Measurements from ENCODE around the gene RNF128. TPM values are rescaled to one million over a fixed set of nuclear protein-coding genes. Genes with fewer than 3 reads are reported as not detected.

The RNF128 gene
- total and polyA plus RNA-seq, 2 of the 13 experiments (the other 11 are each of a cell fraction or from before 2014, with no cell fraction given): 18.5 to 43.5 TPM

GRCh38 chrX:106726485-106727437, at the start of gene RNF128 (continued):
- TF ChIP-seq NFAT5 (CRISPR knock-in tag; IDR thresholded peaks at IDR 0.05) (0 out of 2 replicates have a peak, but pooled peaks have one; percentile 28), ZNF407 (CRISPR knock-in tag; IDR thresholded peaks at IDR 0.05; ENCODE audit: not compliant biosample characterization) (no peak), FUBP1 (CRISPR knock-in tag; IDR thresholded peaks at IDR 0.05; ENCODE audit: borderline replicate concordance) (no peak), ZNF44 (CRISPR knock-in tag; IDR thresholded peaks at IDR 0.05) (no peak), ZNF281 (CRISPR knock-in tag; IDR thresholded peaks at IDR 0.05; ENCODE audit: borderline replicate concordance) (0 out of 2 replicates have a peak, but pooled peaks have one; percentile 3), ZSCAN22 (CRISPR knock-in tag; IDR thresholded peaks at IDR 0.05) (no peak), ZNF383 (CRISPR knock-in tag; IDR thresholded peaks at IDR 0.05; ENCODE audit: borderline replicate concordance) (no peak), RAD51 (IDR thresholded peaks at IDR 0.05; ENCODE audit: borderline replicate concordance) (no peak)

All from HepG2 (cell line).